ENCODE results near the gene RNPEP.
A peak's percentile ranks its signal among the peaks of the same experiment; 100 is the strongest.
"Not testable (repeated sequence)": the region's sequence is repeated elsewhere in the genome, so short reads cannot be mapped to it uniquely, and the experiment has no call there.

The RNPEP gene

DNA sequence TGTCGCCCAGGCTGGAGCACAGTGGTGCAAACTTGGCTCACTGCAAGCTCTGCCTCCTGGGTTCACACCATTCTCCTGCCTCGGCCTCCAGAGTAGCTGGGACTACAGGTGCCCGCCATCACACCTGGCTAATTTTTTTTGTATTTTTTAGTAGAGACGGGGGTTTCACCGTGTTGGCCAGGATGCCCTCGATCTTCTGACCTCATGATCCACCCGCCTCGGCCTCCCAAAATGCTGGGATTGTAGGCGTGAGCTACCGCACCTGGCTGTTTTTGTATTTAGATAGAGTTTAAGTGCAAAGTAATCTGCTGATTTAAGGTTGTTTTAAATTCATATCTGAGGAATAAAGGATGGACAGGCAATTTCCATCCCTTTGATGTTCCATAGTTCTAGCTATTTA is 20.1 kb upstream of the RNPEP start:
- not testable (repeated sequence) for DNase-seq

DNA sequence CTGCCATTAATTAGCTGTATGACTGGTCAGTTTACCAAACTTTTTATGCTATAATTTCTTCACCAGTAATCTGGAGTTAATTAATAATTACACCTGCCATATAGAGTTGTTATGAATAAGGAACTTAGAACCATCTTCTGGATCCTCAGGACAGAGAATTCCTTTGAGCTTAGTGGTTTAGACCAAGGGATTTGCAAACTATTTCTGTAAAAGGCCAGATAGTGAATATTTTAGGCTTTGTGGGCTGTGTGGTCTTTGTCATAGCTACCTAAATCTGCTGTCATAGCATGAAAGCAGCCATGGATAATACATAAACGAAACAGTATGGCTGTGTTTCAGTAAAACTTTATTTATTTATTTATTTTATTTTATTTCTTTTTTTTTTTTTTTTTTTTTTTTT is 18.2 kb upstream of the RNPEP start:
- DNase-seq: no peak

DNA sequence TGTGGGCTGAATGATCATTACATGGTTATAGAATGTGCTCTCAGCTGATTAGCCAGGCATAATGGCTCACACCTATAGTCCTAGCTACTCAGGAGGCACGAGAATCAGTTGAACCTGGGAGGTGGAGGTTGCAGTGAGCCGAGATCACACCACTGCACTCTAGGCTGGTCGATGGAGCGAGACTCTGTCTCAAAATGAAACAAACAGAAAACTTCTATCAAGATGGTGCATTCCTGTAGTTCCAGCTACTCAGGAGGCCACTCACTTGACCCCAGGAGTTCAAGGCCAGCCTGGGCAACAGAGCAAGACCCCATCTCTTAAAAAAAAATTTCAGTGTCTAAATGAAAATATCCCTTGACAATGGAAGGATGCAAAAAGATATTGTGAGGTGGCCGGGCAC is 16.3 kb upstream of the RNPEP start:
- no peak for DNase-seq

DNA sequence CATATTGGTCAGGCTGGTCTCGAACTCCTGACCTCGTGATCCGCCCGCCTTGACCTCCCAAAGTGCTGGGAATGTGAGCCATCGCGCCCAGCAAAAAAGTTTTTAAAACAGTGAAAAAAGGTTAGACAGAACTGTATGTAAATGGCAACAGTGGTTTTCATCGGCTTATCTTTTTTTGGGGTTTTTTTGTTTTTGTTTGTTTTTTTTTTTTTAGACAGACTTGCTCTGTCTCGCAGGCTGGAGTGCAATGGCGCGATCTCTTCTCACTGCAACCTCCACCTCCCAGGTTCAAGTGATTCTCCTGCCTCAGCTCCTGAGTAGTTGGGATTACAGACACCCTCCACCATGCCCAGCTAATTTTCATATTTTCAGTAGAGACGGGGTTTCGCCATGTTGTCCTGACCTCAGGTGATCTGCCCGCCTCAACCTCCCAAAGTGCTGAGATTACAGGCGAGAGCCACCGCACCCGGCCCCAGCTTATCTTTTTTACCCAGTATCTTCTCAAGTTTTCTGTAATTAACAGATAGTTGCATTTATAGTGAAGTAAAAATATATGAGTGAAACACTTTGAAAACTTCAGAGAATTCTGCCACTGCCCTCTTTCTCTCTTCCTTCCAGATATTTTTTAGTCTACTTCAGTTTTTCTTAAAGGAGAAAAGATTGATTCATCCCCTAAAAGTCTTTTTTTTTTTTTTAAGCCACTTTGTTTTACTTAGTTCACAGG is 14.1 kb upstream of the RNPEP start:
- no peak for DNase-seq

DNA sequence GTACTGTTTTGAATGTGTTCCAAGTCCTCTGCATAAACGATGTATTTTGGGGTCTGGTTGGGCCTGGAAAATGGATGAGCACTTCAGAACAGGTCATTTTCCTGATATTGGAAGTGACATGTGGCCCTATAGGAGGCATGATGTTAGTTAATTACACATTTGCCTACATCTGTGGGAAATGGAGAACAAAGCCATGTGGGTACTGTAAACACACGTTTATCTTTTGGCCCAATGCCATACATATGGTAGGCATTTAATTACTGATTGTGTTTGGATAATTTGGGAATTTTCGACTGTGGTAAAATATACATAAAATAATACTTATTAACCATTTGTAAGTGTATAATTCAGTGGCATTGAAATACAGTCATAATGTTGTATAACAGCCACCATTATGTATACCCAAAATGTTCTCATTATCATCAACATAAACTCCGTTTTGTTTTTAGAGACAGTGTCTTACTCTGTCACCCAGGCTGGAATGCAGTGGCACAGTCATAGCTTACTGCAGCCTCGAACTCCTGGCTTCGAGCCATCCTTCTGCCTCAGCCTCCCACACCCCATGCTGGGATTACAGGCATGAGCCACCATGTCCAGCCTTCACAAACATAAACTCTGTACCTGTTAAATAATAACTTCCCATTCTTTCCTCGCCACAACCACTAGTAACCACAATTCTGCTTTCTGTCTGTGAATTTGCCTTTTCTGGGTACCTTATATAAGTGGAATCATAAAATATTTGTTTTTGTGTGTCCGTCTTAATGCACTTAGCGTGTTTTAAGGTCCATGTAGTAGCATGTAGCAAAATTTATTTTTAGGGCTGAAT is 11.9 kb upstream of the RNPEP start:
- DNase-seq: no peak

DNA sequence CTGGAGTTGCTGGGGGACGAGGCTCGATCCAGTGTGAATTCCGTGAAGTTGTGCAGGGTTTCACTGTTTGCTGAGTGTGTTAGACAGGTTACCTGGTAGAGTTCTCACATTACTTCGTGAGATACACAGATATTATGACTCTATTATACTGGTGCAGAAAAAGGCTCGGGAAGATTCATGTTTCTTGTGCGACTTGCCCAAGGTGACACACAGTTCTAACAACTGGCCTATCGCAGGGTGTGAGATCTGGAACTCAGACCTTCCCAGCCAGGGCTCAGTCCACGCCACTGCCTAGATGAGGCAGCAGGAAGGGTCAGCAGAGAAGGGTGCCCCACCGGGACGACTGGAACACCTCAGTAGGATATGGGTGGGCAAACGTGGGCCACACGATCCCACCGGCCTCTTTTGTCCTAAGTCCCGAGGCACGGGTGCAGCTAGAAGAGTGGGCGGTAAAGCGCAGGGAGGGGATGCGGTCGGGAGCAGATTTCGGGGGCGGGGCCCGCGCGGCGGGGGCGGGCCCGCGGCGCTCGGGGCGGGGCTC is 296 bp upstream of the RNPEP start:
- no peak for DNase-seq

DNA sequence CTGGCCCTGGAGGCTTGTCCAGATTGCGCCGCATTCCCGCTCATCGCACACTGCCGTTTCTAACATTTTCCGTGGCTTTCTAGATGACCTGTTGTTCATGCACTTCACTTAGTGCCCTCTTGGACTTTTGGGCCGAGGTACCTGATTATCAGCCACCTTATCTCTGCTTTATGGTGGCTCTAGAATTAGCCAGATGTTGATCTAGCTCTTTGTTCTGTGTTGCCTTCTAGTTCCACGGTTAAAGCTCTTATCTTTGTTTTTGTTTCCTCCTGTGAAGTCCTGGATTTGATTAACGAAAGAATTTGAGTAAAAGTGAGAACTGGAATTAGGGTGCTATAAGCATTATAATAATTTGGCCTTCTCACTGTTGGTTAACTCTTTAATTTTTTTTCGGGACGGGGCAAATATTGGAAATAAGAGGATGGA is 945 bp downstream of the RNPEP start:
- no peak for DNase-seq

DNA sequence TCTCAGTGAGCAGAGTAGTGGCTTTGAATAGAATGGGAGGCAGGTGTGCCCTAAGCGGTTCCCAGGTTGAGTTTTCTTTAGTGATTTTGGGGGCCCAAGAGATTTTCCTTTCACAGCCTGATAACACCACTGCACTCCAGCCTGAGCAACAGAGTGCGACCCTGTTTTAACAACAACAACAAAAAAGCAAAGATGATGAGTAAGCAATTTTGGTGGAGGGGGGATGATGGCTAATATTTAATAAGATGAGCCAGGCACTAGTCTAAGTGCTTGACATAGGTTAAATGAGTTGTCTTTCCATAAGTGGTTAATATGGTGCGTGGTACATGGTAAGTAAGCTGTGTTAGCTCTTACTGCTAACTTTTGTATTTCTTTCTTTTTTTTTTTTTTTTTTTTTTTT is 2.0 kb downstream of the RNPEP start:
- DNase-seq: no peak

DNA sequence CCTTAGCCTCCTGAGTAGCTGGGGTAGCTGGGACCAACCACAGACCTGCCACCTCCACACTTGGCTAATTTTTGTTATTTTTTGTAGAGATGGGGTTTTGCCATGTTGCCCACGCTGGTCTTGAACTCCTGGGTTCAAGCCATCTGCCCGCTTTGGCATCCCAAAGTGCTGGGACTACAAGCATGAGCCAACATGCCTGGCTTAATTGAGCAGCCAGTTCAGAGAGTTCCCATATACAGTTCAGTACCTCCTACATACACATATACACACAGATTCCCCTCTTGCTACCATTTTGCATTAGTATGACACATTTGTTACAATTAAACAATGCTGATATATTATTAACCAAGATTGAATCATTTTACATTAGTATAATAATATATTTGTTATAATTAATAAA is 2.9 kb downstream of the RNPEP start:
- DNase-seq: no peak

DNA sequence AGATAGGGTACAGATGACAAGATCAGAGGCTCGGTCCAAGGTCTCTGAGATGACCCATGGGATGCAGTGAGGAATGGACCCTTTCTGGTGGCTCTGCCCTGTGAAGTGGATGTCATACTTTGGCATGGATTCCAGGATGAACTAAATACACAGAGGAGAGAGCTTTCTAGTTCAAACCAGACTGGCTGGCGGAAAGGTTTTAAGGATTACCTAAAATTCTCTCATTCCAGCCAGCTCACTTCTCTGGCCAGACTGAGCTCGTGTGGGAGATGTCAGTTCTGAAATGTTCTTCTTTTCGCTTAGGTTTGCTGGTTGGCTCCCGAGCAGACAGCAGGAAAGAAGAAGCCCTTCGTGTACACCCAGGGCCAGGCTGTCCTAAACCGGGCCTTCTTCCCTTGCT is 6.2 kb downstream of the RNPEP start:
- DNase-seq: no peak

DNA sequence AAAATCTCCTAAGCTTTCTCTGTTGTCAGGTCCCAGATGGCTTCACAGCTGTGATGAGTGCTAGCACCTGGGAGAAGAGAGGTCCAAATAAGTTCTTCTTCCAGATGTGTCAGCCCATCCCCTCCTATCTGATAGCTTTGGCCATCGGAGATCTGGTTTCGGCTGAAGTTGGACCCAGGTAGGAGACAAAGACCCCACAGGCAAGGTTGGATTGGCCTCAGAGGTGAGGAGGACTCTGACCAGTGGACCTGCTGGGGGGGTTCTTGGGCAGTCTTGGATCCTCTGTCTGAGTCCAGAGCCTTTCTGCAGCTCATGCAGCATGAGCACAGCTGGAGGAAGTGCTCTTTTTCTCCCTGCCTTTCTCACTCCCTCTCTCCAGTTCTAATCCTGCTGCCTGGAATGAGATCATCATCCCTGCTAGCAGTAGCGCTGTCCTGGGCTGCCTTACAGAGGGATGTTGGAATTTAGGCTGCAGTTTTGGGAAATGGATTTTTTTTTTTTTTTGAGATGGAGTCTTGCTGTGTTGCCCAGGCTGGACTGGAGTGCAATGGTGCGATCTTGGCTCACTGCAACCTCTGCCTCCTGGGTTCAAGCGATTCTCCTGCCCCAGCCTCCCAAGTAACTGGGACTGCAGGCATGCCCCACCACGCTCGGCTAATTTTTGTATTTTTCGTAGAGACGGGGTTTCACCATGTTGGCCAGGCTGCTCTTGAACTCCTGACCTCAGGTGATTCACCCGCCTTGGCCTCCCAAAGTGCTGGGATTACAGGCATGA is 7.1 kb downstream of the RNPEP start:
- no peak for DNase-seq

DNA sequence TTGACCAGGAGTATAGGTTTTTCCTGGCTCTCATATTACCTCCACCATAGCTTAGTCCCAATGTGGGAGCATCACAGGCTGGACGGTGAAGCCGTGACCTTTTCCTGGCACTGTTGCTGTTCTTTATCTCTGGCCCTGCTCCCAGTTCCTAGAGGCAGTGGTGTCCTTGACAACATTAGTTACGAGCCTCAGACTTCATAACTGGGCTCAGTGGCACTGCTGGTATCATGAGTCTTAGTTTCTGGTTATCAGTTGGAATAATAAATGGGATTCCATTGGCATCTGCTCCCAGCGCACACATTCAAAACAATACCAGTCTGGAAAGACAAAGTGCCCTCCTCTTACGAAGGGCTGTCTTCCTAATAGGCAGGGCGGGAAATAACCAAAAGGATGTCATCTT is 8.0 kb downstream of the RNPEP start:
- no peak for DNase-seq

DNA sequence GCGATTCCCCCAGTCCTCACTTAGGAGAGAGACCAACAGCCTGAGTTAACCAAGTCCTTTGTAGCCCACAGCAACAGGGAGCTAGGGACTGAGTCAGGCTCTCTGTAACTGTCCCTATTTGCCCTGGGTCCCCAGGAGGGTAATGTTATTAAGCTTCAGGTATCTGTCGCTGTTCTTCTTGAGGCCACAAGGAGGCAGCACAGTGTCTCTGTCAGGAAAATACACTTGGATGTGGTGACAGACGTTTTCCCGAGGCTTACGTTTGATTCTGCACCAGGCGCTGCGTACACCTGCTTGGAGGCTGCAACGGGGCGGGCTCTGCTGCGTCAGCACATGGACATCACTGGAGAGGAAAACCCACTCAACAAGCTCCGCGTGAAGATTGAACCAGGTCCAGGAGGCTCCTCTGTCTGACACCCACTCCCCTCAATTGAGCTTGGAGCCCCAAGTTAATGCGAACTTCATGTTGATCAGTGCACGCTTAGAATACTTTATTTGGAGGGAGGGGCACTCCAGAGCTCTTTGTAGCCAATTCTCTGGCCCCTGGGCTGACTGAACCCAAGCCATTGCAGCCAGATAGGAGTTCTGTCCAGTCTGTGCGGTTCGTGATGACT is 17.3 kb downstream of the RNPEP start:
- peak; percentile 60 for DNase-seq

DNA sequence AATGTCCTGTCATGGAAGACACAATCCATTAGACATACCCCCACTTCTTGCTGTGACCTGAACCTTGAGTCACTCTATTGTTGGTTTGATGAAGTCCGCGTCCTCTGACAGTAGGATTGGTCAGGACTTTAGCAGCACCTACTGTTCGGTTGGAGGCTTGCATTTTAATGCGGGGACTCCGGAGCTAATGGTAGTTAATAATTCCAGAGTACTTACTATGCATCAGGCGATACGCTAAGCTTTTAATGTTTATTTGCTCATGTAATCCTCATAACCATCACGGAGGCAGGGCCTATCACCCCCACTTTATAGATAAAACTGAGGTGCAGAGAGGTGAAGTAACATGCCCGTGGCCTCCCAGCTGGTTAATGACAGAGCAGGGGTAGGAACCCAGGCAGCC is 20.1 kb downstream of the RNPEP start:
- no peak for DNase-seq

DNA sequence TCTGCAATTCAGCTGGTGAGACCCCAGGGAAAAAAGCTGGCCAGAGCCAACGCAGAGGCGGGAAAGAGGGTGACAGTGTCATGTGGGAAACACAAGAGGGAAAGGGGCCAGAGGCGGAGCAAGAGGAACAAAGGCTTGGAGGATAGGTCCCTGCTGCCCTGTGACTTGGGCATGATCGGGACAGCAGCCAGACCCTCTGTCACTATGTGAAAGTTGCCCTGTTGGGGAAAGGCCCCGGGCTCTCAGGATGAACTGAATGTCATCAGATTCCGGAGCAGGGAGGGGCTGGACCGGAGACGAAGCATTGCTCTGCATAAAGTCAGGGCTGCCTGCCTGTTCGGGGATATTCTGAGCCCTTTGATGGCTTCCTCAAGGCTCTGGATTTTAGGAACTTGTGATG is 22.3 kb downstream of the RNPEP start:
- no peak for DNase-seq

DNA sequence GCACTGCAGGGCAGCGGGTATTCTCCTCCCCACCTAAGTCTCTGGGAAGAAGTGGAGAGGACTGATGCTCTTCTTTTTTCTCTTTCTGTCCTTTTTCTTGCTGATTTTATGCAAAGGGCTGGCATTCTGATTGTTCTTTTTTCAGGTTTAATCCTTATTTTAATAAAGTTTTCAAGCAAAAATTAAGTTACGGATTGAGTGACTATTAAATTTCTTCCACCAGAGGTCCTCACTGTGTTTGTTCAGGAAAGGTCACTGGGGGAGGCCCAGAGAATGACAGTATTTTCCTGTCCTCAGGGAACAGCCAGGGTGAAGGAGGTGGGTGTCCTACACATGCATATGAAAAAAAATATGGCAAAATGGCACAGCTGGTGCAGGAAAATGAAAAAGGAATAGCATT is 23.5 kb downstream of the RNPEP start:
- no peak for DNase-seq

DNA sequence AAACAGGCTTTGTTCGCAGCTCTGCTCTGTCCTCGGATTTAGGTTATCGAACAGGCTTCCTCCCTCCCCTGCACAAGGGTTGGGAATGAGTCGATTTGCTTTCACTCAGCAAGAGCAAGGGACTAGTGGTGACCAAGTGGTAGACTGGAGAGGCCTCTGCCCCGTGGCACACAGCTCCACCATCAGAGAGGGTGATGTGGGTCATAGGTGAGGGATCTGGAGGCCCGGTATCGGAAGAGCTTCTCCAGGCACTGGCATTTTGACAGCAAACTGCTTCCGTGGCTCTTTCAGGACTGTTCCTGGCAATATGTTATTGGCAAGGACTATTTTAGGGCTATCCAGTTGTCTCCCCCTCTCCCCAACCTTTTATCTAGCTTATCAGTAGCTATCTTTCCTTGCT is 24.9 kb downstream of the RNPEP start:
- no peak for DNase-seq

DNA sequence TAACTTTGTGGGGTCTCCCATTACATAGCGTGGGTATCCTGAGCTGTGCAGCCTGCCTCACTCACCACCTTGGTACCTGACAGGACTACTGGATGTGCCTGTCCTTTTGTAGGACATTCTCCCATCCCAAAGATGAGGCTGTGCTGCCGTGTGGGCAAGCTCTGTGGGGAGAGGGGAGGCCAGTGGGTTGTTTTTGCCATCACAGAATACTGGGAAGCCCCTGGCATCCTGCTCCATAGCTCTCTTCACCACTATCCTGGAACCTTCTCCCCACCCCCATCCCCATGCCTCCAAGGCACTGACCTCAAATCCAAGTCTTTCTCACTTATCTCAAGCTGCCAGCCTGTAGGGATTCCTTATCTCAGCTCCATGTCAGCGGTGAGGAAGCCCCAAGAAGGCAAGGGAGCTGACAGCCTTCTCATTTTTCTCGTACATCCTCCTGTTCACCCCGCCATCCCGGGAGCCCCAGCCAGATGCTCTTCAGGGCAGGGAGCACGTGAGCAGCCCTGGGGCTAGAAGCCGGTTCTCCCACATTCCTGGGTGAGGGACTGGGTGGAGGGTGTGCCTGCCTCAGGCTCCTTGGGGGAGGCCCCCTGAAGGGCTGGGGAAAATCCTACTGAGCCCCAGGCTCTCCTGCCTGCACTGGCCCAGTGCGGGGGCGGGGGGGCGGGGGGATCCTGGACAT is 25.5 kb downstream of the RNPEP start:
- DNase-seq: no peak

DNA sequence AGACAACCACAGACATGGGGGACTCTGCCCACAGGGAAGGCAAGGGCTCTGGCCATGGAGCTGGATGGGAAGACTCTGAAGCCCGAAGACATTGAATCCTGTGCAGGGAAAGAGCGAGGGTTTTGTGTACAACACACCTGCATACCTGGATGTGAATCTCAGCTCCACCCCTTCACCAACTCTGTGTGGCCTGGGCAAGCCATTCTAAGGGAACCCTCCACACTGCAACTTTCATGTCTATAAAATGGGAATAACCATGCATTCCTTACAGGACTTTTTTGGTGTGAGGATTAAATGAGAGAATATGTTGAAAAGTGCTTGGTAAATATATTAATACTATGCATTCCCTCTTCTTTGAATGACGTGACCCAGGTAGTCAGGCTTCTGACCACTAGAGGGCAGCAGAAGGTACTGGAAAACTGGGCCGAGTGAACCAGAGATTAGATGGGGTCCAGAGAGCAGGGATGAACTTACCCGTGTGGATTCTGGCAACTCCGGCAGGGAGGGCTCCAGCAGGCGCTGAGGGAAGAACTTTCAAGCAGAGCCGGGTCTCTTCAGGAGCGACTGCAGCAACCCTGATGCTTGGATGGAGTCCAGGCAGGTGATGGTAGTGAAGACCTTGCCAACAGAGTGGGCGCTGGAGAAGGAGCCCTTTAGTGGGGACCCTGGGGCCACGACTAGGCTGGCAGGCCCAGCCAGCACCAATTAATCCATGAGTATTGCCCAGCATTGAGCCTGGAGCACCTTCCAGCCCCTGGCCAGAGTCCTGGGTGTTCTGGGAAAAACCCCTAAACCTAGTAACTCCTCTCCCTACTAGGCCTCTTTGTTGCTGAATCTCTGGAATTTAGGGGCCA is 27.1 kb downstream of the RNPEP start:
- DNase-seq: peak; percentile 80

DNA sequence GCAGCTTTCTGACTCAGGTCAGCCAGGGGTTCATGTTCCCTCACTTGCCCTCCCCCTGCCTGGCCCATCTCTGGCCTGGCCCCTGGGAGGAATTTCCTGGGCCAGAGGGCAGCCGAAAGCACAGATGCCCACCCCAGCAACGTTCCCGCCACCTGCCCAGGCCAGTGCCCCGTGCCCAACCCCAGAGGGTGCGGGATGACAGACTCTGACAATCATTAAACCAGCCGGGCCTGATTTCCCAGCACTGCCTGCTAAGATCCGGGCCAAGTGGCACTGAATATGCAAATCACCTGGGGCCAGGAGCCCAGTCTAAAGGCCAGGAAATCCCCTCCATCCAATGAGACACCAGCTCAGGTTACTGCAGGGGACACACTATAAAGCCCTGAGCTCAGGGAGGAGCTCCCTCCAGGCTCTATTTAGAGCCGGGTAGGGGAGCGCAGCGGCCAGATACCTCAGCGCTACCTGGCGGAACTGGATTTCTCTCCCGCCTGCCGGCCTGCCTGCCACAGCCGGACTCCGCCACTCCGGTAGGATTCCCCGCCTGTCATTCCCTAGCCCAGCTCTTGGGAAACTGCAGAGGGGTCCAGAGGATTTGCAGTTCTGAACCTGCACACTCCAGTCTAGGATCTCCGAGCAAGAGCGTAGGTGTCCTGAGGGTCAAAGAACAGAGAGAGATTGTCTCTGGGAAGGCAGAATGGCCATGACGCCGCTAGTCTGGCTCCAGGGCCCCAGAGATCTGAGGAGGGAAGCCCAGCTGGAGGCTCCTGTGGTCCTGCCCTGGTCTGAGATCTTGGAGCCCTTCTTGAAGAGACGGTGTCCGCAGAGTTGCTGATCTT is 27.9 kb downstream of the RNPEP start, which contains the start of gene ELF3:
TSS of gene ELF3 (plus strand) at position 408 of the 836 bp plus-strand sequence. CDS start 550 bp downstream, outside the sequence.
- DNase-seq: peak; percentile 61

All from RPMI8226 (cell line).